CD4-positive, alpha-beta T cell treated with Interleukin-6 at 100 ng/mL for 8 hours (primary cell): ENCODE results near the gene DLG5.

Source experiments
- DNase-seq: peaks from one replicate; pipeline ENCODE4 v3.0.0-alpha.2; 2020; ENCODE audit warnings: mixed read lengths, low spot score

Gene DLG5

DNA sequence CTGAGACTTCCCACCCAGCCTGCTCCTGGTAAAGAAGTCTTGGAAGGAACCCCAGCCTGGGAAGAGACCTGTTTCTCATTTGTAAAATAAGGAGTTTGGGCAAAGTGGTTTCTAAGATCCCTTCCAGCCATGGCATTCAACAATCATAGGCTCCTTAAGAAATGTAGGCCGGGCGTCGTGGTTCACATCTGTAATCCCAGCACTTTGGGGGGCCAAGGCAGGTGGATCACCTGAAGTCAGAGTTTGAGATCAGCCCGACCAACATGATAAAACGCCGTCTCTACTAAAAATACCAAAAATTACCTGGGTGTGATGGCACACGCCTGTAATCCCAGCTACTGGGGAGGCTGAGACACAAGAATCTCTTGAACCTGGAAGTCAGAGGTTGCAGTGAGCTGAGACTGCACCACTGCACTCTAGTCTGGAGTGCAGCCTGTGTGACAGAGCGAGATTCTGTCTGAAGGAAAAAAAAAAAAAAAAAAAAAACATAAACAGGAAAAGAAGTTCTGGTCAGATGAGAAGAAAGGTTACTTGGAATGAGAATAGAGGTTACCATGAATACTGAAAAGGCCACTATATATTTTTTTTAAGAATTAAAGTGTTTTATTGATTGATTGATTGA is 15.9 kb downstream of the DLG5 start:
- DNase-seq: no peak

DNA sequence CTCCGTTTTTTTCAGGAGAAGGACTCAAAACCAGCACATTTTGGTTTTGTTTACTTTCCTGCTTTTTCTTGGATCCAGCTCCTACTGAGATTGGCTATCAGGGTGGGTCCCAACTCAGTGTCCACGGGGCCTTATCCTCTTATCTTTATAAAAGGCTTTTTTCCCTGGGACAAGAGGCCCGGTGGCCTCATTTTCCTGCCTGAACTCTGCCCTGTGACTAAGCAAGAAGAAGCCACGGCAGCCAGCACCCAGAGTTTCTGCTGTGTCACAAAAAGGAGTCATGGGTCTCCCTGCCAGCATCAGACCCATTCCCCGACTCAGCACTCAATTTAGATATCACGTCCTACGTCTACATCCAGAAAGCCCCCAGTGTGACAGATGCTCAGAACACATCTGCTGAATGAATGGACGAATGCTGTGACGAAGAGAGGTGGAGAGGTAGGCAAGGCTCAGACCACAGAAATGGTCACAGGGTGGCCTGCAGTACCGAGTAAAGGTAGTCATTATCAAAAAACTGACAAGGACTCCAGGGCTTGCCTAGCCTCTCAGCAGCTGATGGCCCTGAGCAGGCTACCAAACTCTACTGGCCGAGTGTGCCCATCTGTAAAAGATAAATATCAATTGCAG is 16.7 kb downstream of the DLG5 start:
- DNase-seq: no peak

DNA sequence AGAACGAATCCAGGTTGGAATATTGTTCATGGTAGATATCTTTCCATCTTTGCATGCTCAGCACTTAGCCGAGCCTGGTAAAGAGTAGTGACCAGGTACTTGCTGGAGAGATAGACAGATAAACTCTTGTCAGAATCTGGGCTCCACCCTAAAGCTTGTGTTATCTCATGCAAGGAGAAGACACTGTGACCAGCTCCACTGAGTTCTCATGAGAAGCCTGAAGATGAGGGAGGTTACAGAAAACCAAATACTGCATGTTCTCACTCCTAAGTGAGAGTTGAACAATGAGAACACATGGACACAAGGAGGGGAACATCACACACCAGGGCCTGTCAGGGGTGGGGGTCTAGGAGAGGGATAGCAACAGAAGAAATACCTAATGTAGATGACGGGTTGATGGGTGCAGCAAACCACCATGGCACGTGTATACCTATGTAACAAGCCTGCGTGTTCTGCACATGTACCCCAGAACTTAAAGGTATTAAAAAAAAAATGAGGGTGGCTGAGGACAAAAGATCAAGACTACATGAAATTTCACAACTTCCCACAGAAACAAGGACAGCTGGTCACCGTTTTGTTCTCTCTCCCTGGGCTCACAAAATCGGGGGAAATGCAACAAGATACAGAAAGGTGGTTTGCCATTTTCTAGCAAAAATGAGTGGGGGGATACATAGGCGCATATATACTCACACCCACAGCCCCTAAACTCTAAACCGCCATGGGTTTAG is 17.4 kb downstream of the DLG5 start:
- DNase-seq: no peak

DNA sequence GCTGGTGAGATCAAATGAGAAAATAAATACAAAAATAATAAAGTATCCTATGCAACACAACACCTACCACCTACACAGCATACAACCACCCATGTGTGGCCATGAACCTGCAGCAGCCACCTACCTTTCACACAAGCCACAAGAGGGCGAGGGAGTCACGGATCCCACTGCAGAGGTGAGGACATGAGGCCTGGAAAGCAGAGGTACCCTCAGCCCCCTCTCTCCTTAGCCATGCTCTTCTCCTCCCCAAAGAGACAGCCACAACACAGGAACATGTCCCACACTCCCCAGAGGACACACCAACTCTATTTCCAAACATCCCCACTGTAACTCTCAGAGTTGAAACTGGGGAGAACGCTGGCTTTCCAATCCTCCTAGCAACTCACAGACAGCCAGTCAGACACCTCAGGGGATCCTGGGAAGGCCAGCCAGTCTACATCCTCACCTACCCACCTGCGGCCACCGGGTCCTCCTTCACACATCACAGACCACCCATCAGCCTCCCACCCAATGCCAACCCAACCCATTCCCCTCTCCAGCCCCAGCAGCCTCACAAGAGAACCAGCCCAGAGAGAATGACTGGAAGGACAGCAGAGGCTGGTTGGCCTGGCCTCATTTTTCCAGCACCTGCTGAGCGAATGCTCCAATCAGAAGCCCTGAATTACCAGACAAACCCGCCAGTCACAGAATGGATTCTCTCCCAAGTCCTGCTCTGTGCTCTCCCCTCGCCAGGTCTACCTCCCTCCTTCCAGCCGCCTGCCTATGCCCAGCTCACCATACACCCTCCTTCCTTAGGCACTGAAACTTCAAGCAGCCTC is 18.4 kb downstream of the DLG5 start:
- no peak for DNase-seq

DNA sequence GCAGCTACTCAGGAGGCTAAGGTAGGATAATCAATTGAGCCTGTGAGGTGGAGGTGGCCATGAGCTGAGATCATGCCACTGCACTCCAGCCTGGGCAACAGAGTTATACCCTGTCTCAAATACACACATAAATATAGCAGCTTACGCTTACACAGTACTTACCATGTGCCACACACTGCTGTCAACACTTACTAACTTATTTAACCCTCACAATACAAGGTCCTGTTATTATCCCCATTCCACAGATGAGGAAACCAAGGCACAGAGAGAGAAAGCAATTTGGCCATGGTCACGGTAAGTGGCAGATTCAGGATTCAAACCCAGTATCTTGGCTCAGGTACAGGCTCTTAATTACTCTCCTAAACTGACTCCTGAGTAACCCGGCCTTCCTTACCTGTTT is 19.1 kb downstream of the DLG5 start:
- no peak for DNase-seq

DNA sequence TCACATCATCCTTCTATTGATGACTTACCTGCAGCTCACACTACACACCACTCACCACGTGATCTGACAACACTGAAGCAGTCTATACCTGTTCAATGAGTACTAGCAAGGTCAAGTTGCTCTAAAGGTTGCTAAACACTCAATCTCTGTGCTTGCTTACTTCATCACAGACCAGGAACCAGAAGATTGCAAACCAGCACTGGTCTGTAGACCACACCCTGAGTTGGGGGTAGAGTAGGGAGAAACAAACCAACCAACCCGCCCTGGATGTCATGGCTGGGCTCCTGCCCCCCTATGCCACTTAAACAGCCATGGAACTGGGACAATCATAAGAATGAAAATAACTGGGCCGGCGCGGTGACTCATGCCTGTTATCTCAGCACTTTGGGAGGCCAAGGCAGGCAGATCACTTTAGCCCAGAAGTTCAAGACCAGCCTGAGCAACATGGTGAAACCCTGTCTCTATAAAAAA is 19.6 kb downstream of the DLG5 start:
- DNase-seq: no peak

DNA sequence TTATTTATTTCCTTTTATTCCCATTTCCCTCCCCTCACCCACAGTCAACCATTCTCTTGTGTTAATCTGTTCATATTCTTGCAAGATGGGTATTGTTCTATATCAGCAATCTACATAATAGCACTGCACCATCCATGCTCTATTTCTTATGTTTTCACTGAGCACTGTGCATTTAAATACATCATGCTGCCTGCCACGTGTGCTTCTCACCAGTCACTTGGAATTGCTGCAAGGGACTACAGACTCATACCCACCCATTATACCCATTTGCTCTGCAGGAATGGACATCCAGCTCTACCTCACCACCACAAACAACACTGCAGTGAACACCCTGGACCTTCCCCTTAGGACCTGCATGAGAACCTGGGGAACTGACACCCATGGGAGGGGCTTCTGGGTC is 20.8 kb downstream of the DLG5 start:
- no peak for DNase-seq

DNA sequence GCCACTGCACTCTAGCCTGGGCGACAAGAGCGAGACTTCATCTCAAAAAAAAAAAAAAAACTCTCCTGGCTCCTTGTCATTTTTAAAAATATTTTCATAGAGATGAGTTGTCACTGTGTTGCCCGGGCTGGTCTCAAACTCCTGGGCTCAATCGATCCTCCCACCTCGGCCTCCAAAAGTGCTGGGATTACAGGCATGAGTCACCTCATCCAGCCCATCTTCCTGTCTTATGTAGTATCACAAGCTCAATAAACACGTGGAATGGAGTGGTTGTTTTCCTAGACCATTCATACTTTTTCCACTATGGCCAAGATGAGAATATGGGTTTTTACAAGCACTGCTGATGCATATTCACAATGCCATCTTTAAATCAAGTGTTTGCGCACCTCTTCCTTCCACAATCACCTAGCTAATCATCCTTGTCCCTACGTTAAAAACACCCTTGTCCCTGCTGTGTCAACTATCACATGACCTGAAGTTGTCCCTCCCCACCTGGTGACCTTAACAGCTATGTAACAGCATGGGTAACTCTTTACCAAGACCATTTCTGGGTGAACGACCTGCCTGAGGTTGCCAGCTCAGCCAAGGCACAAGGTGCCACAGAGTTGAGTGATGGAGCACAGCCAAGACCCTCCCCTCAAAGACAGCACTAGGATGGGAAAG is 21.3 kb downstream of the DLG5 start:
- no peak for DNase-seq

DNA sequence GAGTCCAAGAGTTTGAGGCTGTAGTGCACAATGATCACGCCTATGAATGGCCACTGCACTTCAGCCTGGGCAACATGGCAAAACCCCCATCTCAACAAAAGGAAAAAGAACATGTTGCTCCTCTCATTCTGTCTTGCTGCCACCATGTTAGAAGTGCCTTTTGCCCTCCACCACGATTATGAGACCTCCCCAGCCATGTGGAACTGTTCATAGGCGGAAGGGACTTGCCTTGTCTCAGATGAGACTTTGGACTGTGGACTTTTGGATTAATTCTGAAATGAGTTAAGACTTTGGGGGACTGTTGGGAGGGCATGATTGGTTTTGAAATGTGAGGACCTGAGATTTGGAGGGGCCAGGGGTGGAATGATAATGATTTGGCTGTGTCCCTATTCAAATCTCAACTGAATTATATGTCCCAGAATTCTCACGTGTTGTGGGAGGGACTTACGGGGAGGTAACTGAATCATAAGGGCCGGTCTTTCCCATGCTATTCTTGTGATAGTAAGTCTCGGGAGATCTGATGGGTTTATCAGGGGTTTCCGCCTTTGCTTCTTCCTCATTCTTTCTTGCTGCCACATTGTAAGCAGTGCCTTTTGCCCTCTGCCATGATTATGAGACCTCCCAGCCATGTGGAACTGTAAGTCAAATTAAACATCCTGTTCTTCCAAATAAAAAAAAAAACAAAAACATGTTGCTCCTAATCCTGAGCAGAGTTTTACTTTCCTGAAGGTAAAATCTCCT is 22.3 kb downstream of the DLG5 start:
- DNase-seq: no peak

DNA sequence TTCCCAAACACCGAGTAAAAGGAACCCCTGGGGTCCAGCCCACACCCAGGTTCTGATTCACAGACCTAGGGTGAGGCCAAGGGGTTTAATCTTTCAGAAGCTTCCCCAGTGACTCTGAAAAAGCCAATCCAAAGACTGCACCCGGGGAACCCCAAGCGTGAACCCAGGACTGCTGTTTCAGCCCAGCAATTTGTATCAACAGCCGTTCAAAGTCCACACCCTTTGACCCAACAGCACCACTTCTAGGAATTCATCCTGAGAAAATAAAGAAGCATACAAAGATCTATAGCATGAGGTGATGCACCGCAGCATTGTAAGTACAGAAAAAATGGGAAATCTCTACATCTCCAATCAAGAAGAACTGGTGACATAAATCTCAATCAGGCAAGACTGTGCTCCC is 24.4 kb downstream of the DLG5 start:
- no peak for DNase-seq

DNA sequence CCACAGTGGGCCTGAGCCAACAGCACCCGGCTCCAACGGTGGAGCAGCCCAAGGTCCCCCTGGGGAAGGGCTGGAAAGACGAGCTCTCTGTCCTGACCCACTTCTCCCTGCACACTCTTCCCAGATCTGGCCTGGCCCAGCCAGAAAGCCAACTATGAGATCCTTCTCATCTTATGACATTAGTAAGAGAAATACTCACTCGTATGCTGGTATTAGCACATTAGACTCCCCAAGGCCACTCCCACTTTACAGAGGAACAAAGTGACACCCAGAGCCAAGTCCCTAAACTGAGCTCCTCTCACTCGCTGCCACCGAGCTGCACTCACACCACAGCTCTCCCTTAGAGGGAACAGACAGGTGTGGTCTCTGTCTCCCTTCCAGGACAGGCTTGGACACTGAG is 24.8 kb downstream of the DLG5 start:
- DNase-seq: no peak

DNA sequence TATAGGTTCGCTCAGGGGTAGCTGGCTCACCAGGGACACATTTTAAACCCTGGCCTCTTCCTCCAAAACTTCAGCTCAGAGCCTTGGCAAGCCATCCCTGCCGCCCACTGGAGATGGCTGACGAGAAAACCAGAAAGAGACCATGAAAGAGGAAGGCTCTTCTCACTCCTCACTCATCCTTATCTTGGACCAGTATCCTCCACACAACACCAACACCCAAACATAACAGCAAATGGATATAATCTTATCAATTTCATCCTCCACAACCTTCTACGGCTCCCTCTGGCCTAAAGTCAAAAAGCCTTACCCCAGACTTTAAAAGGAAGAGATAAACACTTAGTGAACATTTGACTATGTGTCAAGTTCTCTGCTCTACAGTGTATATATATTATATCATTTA is 26.9 kb downstream of the DLG5 start:
- no peak for DNase-seq

DNA sequence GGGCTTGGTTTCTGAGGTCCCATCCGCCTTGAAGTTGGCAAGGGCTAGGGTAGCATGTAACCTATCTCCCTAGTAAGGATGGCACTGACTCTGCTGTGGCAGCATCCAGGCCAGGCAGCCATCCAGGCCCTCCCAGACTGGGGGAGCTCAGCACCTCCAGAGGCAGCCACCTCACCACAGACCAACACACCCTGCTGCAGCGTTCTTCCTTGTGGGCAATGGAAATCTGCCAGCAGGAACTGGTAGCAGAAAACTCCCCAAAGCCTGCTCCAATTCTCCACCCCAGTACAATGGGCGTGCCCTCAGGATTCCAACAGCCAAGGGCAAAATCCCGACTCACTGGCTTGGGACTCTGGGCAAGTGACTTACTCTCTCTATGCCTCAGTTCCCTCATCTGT is 27.5 kb downstream of the DLG5 start:
- DNase-seq: no peak

DNA sequence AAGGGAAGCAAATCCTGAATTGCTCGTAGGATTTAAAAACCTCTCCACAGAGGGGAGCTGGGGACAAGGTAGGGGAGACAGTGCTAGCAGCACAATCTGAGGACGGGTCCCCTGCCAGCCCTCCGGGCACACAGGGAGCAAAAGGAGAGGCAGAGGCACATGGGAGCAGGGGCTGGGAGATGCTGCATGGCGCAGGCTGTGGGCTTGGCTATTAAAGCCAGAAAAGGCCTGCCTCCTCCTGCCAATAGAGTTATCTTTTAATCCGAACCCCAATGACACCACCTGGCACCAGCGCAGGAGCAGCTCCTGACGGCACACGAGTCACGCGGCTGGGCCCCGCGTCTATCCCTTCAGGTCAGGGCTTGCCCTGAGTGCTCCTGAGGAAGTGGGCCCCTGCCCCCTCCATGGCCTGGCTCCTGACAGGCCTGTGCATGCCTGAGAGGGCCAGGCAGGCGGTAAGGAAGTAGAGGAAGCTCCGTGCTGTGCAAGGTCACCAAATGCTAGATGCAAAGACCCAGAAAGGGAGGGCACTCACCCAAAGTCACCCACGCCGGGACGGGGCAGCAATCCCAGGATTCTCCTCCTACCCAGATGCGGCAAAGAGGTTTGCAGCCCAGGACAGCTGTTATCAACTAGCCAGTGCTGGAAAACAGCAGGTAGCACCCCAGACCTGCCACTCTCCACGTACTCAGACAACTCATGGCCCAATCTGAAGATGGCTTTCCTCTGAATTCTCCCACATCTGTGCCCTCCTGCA is 28.1 kb downstream of the DLG5 start:
- DNase-seq: no peak

DNA sequence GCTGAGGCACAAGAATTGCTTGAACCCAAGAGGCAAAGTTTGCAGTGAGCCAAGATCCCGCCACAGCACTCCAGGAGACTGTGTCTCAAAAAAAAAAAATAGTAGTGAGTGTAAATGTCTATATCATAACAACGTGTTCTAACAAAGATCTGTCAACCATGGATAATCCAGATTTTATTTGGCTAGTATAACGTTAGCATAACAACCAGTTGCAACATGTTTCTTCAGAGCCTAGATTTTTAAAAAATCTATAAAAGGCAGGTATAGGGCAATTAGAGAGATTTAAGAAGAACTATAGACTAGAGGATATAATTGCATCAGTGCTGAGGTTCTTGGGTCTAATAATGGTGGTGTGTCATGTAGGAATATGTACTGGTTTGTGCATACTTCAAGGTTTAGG is 30.5 kb downstream of the DLG5 start:
- no peak for DNase-seq

DNA sequence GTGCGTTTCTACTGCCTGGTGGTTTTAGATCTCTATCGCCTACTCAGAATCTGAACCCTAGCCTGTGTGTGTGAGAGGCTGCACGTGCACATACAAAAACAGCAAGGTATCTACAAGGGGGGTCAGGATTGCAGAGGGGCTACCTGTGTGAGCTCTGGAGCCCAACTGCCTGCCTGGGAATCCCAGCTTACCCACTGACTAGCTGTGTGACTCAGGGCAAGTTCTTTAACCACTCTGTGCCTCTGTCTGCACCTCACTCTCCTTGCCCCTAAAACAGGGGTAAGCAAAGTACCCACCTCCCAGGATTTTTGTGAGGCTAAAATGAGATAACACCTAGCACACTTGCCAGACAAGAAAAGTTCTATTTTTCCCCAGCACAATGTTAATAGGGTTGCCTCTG is 32.5 kb downstream of the DLG5 start:
- DNase-seq: no peak

DNA sequence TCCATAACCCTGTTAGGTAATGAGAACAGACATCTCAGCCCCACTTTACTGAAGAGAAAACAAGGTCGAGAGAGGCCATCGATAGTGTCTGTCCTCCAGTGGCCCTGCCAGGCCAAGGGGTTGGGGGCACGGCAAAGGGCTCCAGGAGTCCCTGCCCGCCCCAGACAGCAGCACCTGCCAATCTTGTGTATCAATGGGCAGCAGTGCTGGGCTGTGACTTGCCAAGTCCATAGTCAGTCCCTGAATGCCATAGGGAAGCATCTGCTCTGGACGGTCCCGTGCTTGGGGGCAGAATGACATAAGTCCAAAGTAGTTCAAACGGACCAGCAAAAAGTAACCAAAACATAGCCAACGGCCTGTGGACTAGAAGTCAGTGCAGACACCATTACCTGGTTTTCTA is 33.2 kb downstream of the DLG5 start:
- no peak for DNase-seq

DNA sequence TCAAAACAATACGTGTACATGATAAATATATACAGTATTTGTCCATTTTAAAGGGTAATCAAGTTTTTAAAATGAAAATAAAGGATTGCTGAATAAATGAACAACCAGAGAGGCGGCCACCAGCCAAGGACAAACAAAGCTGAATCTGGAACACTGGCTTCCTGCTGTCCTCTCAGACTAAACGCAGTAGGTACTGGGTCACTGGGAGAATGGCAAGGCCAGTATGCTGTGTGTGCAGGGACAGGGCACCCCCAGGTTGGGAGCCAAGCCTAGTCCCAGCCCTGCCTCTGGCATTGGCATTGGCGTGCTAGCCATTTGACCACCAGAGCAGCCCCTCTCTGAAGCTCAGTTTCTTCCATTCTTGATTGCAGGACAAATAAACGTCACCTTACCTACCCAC is 33.8 kb downstream of the DLG5 start:
- no peak for DNase-seq

DNA sequence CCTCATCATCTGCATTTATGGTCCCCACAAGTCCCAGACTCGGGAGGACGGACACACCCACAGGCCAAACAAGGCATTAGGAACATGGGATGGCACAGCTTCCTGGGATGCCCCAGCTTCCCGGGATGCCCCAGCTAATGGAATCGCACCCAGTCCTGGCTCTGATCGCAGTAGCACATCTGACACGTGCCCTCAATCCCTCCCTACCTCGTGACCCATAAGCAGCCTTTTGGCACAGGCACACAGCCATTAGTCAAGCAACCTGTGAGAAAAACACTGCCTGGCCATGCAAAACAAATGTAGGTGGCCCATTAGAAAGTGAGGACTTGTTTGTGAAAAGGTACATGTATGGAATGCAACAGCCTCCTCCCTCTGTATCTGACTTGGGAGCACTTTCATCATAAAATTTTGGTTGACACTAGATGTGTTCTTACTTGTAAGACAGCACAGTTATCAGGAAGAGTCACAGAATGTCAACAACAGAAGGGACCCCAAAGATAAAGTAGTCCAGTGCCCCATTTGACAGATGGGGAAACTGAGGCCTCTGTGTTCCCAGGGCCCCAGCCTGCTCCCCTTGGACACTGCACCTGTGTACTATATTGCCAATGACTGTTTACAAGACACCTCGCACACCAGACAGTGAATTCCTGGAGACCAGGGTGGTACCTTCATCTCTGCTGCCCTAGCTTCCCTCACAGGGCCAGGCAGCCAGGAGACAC is 34.4 kb downstream of the DLG5 start:
- no peak for DNase-seq

DNA sequence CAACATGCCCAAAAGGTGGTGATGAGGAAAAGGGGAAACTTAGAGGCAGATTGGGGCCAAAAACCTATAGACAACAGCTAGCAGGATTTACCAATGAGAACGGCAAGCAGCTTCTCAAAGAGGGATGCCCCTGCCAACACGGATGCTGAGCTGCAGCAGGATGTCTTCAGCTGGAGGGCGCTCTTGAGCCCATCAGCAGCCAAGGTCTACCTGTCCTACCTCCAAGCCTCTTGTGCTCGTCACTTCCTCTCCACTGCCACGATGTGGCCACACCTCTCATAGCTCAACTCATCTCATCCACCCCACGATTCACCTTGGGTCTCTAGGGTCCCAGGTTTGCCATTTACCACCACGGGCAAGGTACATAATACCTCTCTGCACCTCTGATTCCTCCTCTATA is 36.5 kb downstream of the DLG5 start:
- DNase-seq: no peak
